KOPT-K1 (cell line): ENCODE data around the gene PCYOX1L.

Experiments used
- H3K27ac ChIP-seq: fragments of 200-600 bp; sonication (generic); 2 replicates; pipeline ENCODE4 v1.5.1; 2016; ENCODE audit warnings: antibody characterized with exemption, mild to moderate bottlenecking, low read depth, low read length; ENCODE audit not compliant: poor library complexity, severe bottlenecking
- H3K36me3 ChIP-seq: fragments of 200-600 bp; sonication (generic); 2 replicates; pipeline ENCODE4 v1.5.1; 2017; ENCODE audit warnings: antibody characterized with exemption, mild to moderate bottlenecking, low read length, moderate library complexity; ENCODE audit not compliant: insufficient read depth
- H3K9me3 ChIP-seq: fragments of 200-600 bp; sonication (generic); 2 replicates; pipeline ENCODE4 v1.5.1; 2017; ENCODE audit warnings: antibody characterized with exemption, low read length, mild to moderate bottlenecking; ENCODE audit not compliant: insufficient read depth, poor library complexity, severe bottlenecking

Gene PCYOX1L

GRCh38 chr5:149324641-149325040, 33.2 kb upstream of the PCYOX1L start:
- H3K36me3 ChIP-seq = no peaks in the 10 kb centered on the region
- H3K27ac ChIP-seq = no peak overlapping the region
- peaks cover 4% of the 10 kb centered on the region for H3K9me3 ChIP-seq

- no peak overlapping the region for H3K27ac ChIP-seq
- no peaks in the 10 kb centered on the region for H3K36me3 ChIP-seq
Observed at GRCh38 chr5:149325166-149325735, 32.6 kb upstream of the PCYOX1L start.

GRCh38 chr5:149325894-149326293, 32.0 kb upstream of the PCYOX1L start:
- no peak overlapping the region for H3K27ac ChIP-seq
- no peaks in the 10 kb centered on the region for H3K36me3 ChIP-seq
- peaks cover 4% of the 10 kb centered on the region for H3K9me3 ChIP-seq

More at GRCh38 chr5:149325166-149325735, 32.6 kb upstream of the PCYOX1L start:
- H3K9me3 ChIP-seq = peaks cover 4% of the 10 kb centered on the region

GRCh38 chr5:149326611-149327010, 31.2 kb upstream of the PCYOX1L start:
- Histone ChIP-seq H3K9me3 (peaks cover 4% of the 10 kb centered on the region), H3K36me3 (no peaks in the 10 kb centered on the region), H3K27ac (no peak overlapping the region)

DNA sequence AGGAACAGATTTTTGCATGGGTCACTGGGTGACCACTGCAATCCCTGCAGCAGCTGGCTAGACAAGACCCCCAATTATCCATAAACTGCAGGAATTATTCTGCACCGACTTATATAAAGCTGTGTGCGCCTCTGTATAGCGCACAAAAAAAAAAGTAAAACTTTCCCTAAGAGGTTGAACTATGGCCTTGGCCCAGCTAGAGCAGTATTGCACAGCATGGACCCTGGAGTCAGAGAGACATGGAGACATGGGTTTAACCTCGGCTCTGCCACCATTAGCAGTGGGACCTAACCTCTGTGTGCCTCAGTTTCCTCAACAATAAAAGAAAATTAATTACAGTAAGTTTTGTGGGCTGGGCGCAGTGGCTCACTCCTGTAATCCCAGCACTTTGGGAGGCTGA, 29.7 kb upstream of the PCYOX1L start:
- peaks cover 4% of the 10 kb centered on the region for H3K9me3 ChIP-seq
- H3K36me3 ChIP-seq = no peaks in the 10 kb centered on the region
- no peak overlapping the region for H3K27ac ChIP-seq

DNA sequence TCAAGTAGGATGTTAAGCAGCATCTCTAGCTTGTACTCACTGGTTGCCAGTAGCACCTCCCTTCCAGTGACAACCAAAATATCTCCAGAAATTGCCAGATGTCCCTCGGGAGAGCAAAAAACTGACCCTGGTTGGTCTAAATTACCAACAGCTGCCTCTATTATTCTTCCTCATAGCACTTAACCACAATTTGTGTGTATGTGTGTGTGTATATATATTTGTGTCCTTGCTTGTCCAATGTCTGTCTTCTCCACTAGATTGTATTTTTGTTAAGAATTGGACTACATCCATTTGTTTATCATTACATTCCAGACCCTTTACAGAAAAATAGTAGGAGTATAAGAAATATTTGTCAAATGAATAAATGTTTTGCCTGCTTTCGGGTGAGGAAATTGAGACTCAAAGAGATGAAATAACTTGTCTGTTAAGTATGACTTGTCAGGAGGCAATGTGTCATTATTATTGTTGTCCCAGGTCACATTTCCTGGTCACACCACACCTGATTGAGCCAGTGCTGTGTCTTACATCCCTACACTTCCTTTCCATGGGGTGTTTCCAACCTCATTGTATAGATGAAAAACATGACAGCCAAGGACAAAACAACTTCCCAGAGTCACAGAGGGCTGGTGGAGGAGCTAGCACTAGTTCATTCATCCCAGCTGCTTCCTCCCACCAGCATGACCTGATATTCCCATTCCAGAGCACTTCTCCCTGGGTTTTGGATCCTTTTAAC, 24.0 kb upstream of the PCYOX1L start:
- H3K27ac ChIP-seq = no peak overlapping the region
- H3K36me3 ChIP-seq = no peaks in the 10 kb centered on the region
- H3K9me3 ChIP-seq = no peaks in the 10 kb centered on the region

DNA sequence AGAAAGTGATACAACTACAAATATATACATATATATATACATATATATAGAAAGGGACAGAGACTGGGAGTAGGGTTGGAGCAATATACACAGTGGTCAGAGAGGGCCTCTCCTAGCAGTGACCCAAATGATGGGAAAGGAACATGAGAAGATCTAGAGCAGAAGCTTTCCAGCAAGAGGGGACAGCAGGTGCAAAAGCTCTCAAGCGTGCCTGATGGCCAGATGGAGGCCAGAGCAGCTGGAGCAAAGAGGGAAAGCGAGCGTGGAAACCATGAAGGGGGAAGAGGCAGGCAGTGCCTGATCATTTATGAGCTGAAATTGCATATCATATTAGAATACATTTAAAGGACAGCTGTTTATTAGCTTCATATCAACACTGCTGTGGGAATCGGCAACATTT, 20.1 kb upstream of the PCYOX1L start:
- H3K27ac ChIP-seq = no peak overlapping the region

GRCh38 chr5:149338364-149338763, 19.5 kb upstream of the PCYOX1L start:
- no peaks in the 10 kb centered on the region for H3K36me3 ChIP-seq
- no peak overlapping the region for H3K27ac ChIP-seq

More for the DNA sequence above, 20.1 kb upstream of the PCYOX1L start:
- Histone ChIP-seq H3K9me3 (no peaks in the 10 kb centered on the region), H3K36me3 (no peaks in the 10 kb centered on the region)

GRCh38 chr5:149340920-149341319, 16.9 kb upstream of the PCYOX1L start:
- no peak overlapping the region for H3K27ac ChIP-seq
- no peaks in the 10 kb centered on the region for H3K36me3 ChIP-seq
- H3K9me3 ChIP-seq = no peaks in the 10 kb centered on the region

More at GRCh38 chr5:149338364-149338763, 19.5 kb upstream of the PCYOX1L start:
- no peaks in the 10 kb centered on the region for H3K9me3 ChIP-seq

- H3K9me3 ChIP-seq = no peaks in the 10 kb centered on the region
- no peak overlapping the region for H3K27ac ChIP-seq
- H3K36me3 ChIP-seq = no peaks in the 10 kb centered on the region
Observed at GRCh38 chr5:149341876-149342275, 16.0 kb upstream of the PCYOX1L start.

DNA sequence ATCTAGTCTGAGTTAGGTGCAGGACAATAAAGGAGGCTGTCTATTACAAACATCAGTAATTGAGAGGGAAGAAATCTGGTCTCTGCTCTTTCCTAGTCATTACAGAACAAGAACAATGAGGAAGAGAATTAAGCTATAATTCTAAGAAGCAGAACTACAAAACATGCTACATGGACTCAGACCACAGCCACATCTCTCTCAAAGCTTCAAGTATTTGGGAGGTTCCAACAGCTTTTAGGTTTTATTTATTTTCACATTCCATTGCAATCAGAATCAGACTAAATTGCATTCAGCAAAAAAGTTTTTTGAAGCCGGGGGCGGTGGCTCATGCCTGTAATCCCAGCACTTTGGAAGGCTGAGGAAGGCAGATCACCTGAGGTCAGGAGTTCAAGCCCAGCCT, 13.7 kb upstream of the PCYOX1L start:
- H3K9me3 ChIP-seq = no peaks in the 10 kb centered on the region
- H3K27ac ChIP-seq = no peak overlapping the region

GRCh38 chr5:149345147-149345891, 12.5 kb upstream of the PCYOX1L start, which contains the start of gene GRPEL2:
Gene GRPEL2, plus strand, starts transcription at chr5:149345499. Its CDS starts 41 bp downstream, at chr5:149345540.
- H3K9me3 ChIP-seq = no peaks in the 10 kb centered on the region
- H3K36me3 ChIP-seq = peaks cover 30% of the 10 kb centered on the region
- peak within 1 kb of the TSS; percentile 59 for H3K27ac ChIP-seq

More for the DNA sequence above, 13.7 kb upstream of the PCYOX1L start:
- peaks cover 18% of the 10 kb centered on the region for H3K36me3 ChIP-seq

GRCh38 chr5:149345892-149346222, 12.0 kb upstream of the PCYOX1L start:
- H3K27ac ChIP-seq = peak overlapping the region; percentile 59
- peaks cover 35% of the 10 kb centered on the region for H3K36me3 ChIP-seq
- no peaks in the 10 kb centered on the region for H3K9me3 ChIP-seq

DNA sequence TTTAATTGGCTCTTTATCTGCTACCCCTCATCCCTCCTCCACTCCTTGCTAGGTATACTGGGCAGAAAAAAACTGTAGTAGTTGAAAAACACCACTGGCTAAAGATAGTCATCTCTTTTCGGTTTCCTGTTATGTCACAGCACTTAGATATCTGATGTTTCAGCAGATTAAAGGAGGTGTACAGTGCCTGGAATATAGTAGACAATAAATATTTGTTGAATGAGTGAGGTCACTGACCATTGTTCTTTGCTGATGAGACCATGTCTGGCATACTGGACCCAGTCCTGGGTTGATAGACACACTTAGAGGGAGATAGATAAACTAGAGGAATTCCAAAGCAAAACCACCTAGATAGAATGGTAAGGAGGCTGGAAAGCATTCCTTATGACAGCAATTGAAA, 9.3 kb upstream of the PCYOX1L start:
- Histone ChIP-seq H3K27ac (no peak overlapping the region), H3K36me3 (peaks cover 61% of the 10 kb centered on the region), H3K9me3 (no peaks in the 10 kb centered on the region)

DNA sequence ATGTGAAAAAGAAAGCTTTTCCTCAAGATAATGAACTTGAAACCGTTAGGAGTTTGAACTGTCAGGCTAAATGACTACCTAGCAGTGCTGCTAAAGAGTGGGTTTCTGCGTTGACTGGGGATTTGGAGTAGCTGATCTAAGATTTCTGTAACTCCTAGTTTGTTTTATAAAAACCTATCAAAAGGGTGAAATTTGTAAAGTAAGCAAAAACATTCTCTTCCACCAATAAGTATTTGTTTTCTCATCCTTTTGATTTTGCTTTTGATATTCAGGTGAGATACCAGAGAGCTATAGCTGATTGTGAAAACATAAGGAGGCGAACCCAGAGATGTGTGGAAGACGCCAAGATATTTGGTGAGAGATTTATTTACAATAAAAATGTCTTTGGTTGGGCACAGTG, 8.5 kb upstream of the PCYOX1L start:
- H3K36me3 ChIP-seq = peaks cover 68% of the 10 kb centered on the region
- no peak overlapping the region for H3K27ac ChIP-seq
- H3K9me3 ChIP-seq = no peaks in the 10 kb centered on the region
